Right cardiac atrium (tissue), 5 donors: ENCODE results near the gene MEGF6. TPM values are rescaled to one million over a fixed set of nuclear protein-coding genes. Genes with fewer than 3 reads are reported as not detected.
A peak's percentile ranks its signal among the peaks of the same experiment; 100 is the strongest.

Source experiments
- ATAC-seq, 2 donors: fragments of 200-7000 bp; cut with Tn5 transposase; one replicate each; pipeline versions ENCODE4 v1.8.0 to v1.9.1; 2020; ENCODE audit warnings: moderate library complexity in 2 of 2, mild to moderate bottlenecking in 1 of 2
- DNase-seq, 3 donors: peaks; one replicate each; pipeline ENCODE4 v3.0.0-alpha.2; 2020
- H3K27ac ChIP-seq: one replicate; pipeline ENCODE4 v1.5.1; 2013; ENCODE audit warnings: mild to moderate bottlenecking, low read length, control low read depth, moderate library complexity
- H3K27me3 ChIP-seq: one replicate; pipeline ENCODE4 v1.6.1; 2013; ENCODE audit not compliant: control insufficient read depth, insufficient read depth
- H3K4me1 ChIP-seq: one replicate; pipeline ENCODE4 v1.6.1; 2013; ENCODE audit warnings: low read length; ENCODE audit not compliant: control insufficient read depth, insufficient read depth
- H3K4me3 ChIP-seq: one replicate; pipeline ENCODE4 v1.5.1; 2013; ENCODE audit warnings: low read length, control low read depth
- H3K9me3 ChIP-seq: one replicate; pipeline ENCODE4 v1.6.1; 2013; ENCODE audit warnings: low read length; ENCODE audit not compliant: control insufficient read depth
- WGBS: extraction: QIAGEN DNeasy Blood & Tissue Kit; methylation state at CpG from one replicate; pipeline ENCODE4 v1.1.7; 2013; 5-methylcytosine and 5-hydroxymethylcytosine counted together
- intact Hi-C, 4 donors: fragments of 100-400 bp; cut with DNase I; formaldehyde crosslinking; loops; one replicate each; pipeline versions ENCODE4 v1.11.0 to v1.14.0; 2022 to 2023
- polyA plus RNA-seq: library from polyadenylated mRNA; stranded (reverse); fragments of 200-250 nt; gene quantifications from one replicate; pipeline ENCODE4 v1.2.3, GENCODE V29; 2013
- total RNA-seq, 4 donors: library from RNA; stranded (reverse); fragmentation: NEBNext Ultra II Directional; extraction: Animal tissue kit (Norgen Biotek cat#: 25700); gene quantifications; one replicate each; pipeline ENCODE4 v1.2.1, GENCODE V29; 2021
- donor health status: healthy with polysubstance abuse.
- donor health status: DM: no; HTN: yes; CAD: no.
- donor health status: DM: no; HTN: no; CAD: no.
- donor health status: DM: no; HTN: yes; CAD: no; lungs with severe emphysema.
- donor health status: DM: yes; HTN: yes; CAD: no.

Gene MEGF6
- total and polyA plus RNA-seq, 5 donors: 7.0 to 18.7 (median 11.0) TPM

DNA sequence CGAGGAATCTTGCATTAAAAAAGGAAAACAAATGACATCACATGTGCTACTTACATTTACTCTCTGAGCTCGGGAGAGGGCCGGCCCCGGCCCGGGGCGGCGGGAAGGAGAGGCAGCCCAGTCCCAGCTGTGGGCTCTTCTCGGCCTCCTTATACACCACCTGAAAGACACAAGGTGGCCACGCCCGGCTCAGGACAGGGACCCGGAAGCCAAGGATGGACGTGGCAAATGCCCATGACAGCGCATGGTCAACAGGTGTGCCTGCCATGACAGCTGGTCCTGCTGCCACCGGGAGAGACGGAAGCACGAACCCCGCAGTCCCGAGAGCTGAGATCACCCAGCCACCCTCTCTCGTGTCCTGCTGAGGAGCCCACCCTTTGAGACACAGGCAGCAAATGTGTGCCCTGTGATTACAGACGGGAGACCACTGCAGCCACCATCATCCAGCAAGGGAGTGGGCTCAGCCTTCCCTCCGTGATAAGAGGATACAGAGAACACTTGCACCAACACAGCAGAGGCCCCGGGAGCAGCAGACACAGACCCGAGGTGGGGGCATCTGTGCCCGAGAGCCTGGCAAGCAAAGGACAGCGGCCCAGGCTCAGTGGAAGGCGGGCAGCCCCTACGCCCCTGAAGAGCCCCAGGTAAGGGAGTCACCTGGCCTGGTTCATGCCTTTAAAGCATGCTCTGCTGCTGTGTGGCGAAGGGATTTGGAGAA is 22.2 kb upstream of the MEGF6 start:
- Histone ChIP-seq H3K27me3 (no peaks in the 10 kb centered on the region), H3K4me3 (no peak overlapping the region), H3K4me1 (no peaks in the 10 kb centered on the region), H3K27ac (no peak overlapping the region), H3K9me3 (no peaks in the 10 kb centered on the region)
- intact Hi-C loops: no loop called here
- DNase-seq (peak in 1 of 3 donors; percentile 57), ATAC-seq (no peak)
- 91% methylated on average over 28 of the region's 28 CpGs for WGBS

- intact Hi-C loops: no loop called here
- H3K27me3 ChIP-seq: no peaks in the 10 kb centered on the region
- DNase-seq: peak in 1 of 3 donors; percentile 31
Observed at GRCh38 chr1:3632716-3633343, 21.5 kb upstream of the MEGF6 start.

GRCh38 chr1:3632298-3632697 is 21.0 kb upstream of the MEGF6 start:
- no peaks in the 10 kb centered on the region for H3K4me1 ChIP-seq
- intact Hi-C loops: no loop called here
- no peaks in the 10 kb centered on the region for H3K27me3 ChIP-seq
- H3K4me3 ChIP-seq: no peak overlapping the region
- peak in 1 of 3 donors; percentile 51 for DNase-seq
- WGBS: 95% methylated on average over 17 of the region's 17 CpGs
- H3K9me3 ChIP-seq: no peaks in the 10 kb centered on the region
- ATAC-seq: no peak
- no peak overlapping the region for H3K27ac ChIP-seq

More at GRCh38 chr1:3632716-3633343, 21.5 kb upstream of the MEGF6 start:
- Histone ChIP-seq H3K4me3 (no peak overlapping the region), H3K9me3 (no peaks in the 10 kb centered on the region), H3K27ac (no peak overlapping the region), H3K4me1 (no peaks in the 10 kb centered on the region)
- WGBS: 94% methylated on average over 26 of the region's 26 CpGs
- ATAC-seq: no peak

GRCh38 chr1:3631320-3632260 is 20.3 kb upstream of the MEGF6 start:
- no peaks in the 10 kb centered on the region for H3K9me3 ChIP-seq
- H3K27ac ChIP-seq: no peak overlapping the region
- no peaks in the 10 kb centered on the region for H3K27me3 ChIP-seq
- intact Hi-C loops: no loop called here
- no peak overlapping the region for H3K4me3 ChIP-seq
- no peaks in the 10 kb centered on the region for H3K4me1 ChIP-seq
- WGBS: 89% methylated on average over 36 of the region's 36 CpGs
- no peak for ATAC-seq
- peak in 1 of 3 donors; percentile 45 for DNase-seq

DNA sequence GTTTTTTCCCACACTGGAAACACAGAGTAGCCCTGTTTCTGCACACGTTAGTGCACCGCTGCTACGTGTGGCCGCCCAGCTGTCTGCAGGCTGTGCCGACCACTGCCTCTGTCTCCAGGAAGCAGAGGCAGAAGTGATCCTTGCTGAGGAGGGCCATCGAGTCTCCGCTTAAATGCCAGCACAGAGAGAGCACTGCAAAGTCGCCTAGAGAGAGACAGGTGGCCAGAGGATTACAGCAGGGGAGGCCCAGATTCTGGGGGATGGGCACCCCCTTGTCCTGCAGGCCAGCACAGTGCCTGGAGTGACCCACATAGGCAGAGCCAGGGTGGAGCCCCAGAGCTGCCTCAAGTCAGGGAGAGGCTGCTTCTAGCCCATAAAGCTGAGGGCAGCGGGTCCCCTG is 19.6 kb upstream of the MEGF6 start:
- H3K27ac ChIP-seq: no peak overlapping the region
- no peak overlapping the region for H3K4me3 ChIP-seq
- ATAC-seq (peak in 1 of 2 donors; percentile 20), DNase-seq (peak in 1 of 3 donors; percentile 28)
- no peaks in the 10 kb centered on the region for H3K9me3 ChIP-seq
- H3K4me1 ChIP-seq: no peaks in the 10 kb centered on the region
- intact Hi-C loops: no loop called here
- WGBS: 80% methylated on average over 9 of the region's 9 CpGs
- no peaks in the 10 kb centered on the region for H3K27me3 ChIP-seq

GRCh38 chr1:3630161-3630611 is 18.9 kb upstream of the MEGF6 start:
- no peaks in the 10 kb centered on the region for H3K27me3 ChIP-seq
- 61% methylated on average over 11 of the region's 11 CpGs for WGBS
- DNase-seq: peak in 1 of 3 donors; percentile 51
- intact Hi-C loops: no loop called here
- H3K27ac ChIP-seq: no peak overlapping the region
- H3K4me1 ChIP-seq: no peaks in the 10 kb centered on the region
- no peak for ATAC-seq
- H3K9me3 ChIP-seq: no peaks in the 10 kb centered on the region
- no peak overlapping the region for H3K4me3 ChIP-seq

DNA sequence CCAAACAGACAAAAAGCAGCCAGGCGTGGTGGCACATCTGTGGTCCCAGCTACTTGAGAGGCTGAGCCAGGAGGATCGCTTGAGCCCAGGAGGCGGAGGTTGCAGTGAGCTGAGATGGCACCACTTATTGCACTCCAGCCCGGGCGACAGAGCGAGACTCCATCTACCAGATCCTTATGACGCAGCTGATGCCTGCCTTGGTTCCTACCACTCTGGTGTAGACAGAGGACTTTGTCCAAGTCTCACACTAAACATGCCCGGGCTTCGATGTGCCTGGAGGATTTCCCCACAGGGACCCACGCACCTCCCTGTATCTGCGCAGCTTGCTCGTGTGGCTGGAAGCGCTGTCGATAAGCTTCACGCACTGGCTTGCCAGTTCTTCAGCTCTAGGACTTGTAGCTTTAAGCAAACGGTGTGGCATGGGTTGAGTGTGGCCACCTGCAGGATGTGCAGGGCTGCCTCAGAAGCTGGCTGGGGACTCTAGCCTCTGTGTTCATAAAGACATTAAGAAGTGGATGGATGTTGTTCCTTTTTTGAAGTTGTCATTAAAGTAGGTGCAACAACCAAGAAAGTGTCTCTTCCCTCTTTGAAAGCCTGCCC is 18.4 kb upstream of the MEGF6 start:
- Histone ChIP-seq H3K4me1 (no peaks in the 10 kb centered on the region), H3K4me3 (no peak overlapping the region), H3K27ac (no peak overlapping the region), H3K9me3 (no peaks in the 10 kb centered on the region), H3K27me3 (no peaks in the 10 kb centered on the region)
- DNase-seq (peak in 2 of 3 donors; percentile 23 to 37), ATAC-seq (no peak)
- WGBS: 91% methylated on average over 16 of the region's 16 CpGs
- intact Hi-C loops: no loop called here

DNA sequence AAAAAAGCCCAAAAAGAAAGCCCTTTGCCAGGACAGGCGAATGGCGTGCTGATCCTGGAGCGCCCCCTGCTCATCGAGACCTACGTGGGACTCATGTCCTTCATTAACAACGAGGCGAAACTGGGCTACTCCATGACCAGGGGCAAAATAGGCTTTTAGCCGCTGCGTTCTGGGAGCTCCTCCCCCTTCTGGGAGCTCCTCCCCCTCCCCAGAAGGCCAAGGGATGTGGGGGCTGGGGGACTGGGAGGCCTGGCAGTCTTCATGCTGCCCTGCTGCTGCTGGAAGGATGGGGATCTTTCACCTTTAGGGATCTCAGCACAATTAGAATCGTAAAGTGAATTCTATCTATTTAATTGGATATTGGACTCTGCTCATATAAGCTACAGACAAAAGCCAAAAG is 17.1 kb upstream of the MEGF6 start:
- H3K27ac ChIP-seq: no peak overlapping the region
- peak in 2 of 3 donors; percentile 12 to 37 for DNase-seq
- no peak overlapping the region for H3K4me3 ChIP-seq
- intact Hi-C loops: no loop called here
- H3K4me1 ChIP-seq: peaks cover 3% of the 10 kb centered on the region
- H3K27me3 ChIP-seq: no peaks in the 10 kb centered on the region
- 82% methylated on average over 10 of the region's 10 CpGs for WGBS
- no peak for ATAC-seq
- no peaks in the 10 kb centered on the region for H3K9me3 ChIP-seq

- Histone ChIP-seq H3K4me1 (peaks cover 5% of the 10 kb centered on the region), H3K27ac (no peak overlapping the region), H3K4me3 (no peak overlapping the region), H3K9me3 (no peaks in the 10 kb centered on the region), H3K27me3 (no peaks in the 10 kb centered on the region)
- intact Hi-C loops: no loop called here
- WGBS: 91% methylated on average over 26 of the region's 26 CpGs
- no peak for ATAC-seq
- DNase-seq: peak in 2 of 3 donors; percentile 48
Observed at GRCh38 chr1:3627515-3628253, 16.4 kb upstream of the MEGF6 start.

DNA sequence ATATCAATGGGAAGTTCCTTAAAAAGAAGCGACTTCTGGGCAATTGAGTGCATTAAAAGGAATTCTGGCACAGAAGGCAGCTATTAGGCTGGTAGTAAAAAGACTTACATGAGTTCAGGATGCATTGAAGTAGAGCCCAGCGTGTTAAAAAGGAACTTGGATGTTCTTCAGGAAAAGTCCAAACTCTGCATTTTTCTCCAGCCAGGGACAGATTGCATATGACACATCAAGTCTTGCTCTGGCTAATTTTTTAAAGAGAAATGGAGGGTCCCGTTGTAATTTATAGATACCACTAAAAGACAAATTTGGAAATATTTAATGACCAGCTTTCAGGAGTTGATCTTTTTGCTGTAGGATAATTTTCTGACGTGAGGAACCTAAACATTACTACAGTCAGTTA is 14.7 kb upstream of the MEGF6 start:
- Histone ChIP-seq H3K4me1 (peaks cover 5% of the 10 kb centered on the region), H3K27ac (no peak overlapping the region), H3K4me3 (no peak overlapping the region), H3K27me3 (no peaks in the 10 kb centered on the region), H3K9me3 (no peaks in the 10 kb centered on the region)
- intact Hi-C loops: no loop called here
- DNase-seq (no peak), ATAC-seq (no peak)
- WGBS: 73% methylated on average over 4 of the region's 4 CpGs
